K562 (cell line): ENCODE data around the gene ZSCAN26. TPM values are rescaled to one million over a fixed set of nuclear protein-coding genes. Genes with fewer than 3 reads are reported as not detected.

Experiments
- BRF1 ChIP-seq: IDR thresholded peaks from 3 replicates; pipeline ENCODE4 v1.6.1; 2011; ENCODE audit warnings: borderline replicate concordance, mild to moderate bottlenecking; ENCODE audit not compliant: insufficient read length; ENCODE audit errors: extremely low read depth
- CC2D1A ChIP-seq: fragments of 450-650 bp; IDR thresholded peaks from 2 replicates; pipeline ENCODE4 v1.6.1; 2017; ENCODE audit warnings: mild to moderate bottlenecking
- CHD1 ChIP-seq: fragments of 200-600 bp; sonication (generic); IDR thresholded peaks from one replicate; pipeline ENCODE4 v1.6.1; 2012; ENCODE audit warnings: mild to moderate bottlenecking, moderate library complexity, low read length, inconsistent platforms
- CREB1 ChIP-seq, 2 experiments: sonication (generic) in 1 of 2; formaldehyde crosslinking in 1 of 2; IDR thresholded peaks; 2 replicates each; pipeline versions ENCODE4 v1.6.1 to v1.8.0; 2012 to 2022; ENCODE audit warnings: inconsistent platforms in 1 of 2, mild to moderate bottlenecking in 1 of 2, missing genetic modification reagents in 1 of 2, moderate library complexity in 1 of 2
- CREM ChIP-seq: IDR thresholded peaks from 2 replicates; pipeline ENCODE4 v1.6.1; 2014; ENCODE audit warnings: antibody characterized with exemption, low read depth
- DMBX1 ChIP-seq: fragments of 250-450 bp; sonication (Bioruptor Pico); IDR thresholded peaks from 2 replicates; pipeline ENCODE4 v1.8.0; 2022; ENCODE audit warnings: inconsistent platforms, mild to moderate bottlenecking, moderate library complexity, borderline replicate concordance
- EP400 ChIP-seq: fragments of 450-650 bp; IDR thresholded peaks from 2 replicates; pipeline ENCODE4 v1.6.1; 2017; ENCODE audit warnings: antibody characterized with exemption, mild to moderate bottlenecking, moderate library complexity
- HNRNPL ChIP-seq: fragments of 200-400 bp; formaldehyde crosslinking; IDR thresholded peaks from 2 replicates; pipeline ENCODE4 v1.6.1; 2017; ENCODE audit warnings: low read depth, mild to moderate bottlenecking, low read length
- MAFF ChIP-seq: IDR thresholded peaks from 2 replicates; pipeline ENCODE4 v1.6.1; 2012; ENCODE audit warnings: low read length, improper control_type of control experiment
- OTX1 ChIP-seq: fragments of 450-650 bp; formaldehyde crosslinking; IDR thresholded peaks from 2 replicates; pipeline ENCODE4 v1.4.0; 2022; ENCODE audit warnings: mild to moderate bottlenecking
- RFX1 ChIP-seq: fragments of 450-650 bp; IDR thresholded peaks from 2 replicates; pipeline ENCODE4 v1.6.1; 2016; ENCODE audit warnings: mild to moderate bottlenecking, moderate library complexity
- SIX5 ChIP-seq, 2 experiments: IDR thresholded peaks; 2 replicates each; pipeline ENCODE4 v1.6.1; 2011; ENCODE audit warnings: low read length in 2 of 2, borderline replicate concordance in 1 of 2, low read depth in 1 of 2, mild to moderate bottlenecking in 1 of 2, moderate library complexity in 1 of 2; ENCODE audit not compliant: insufficient read depth in 1 of 2
- SNIP1 ChIP-seq: fragments of 450-650 bp; IDR thresholded peaks from 2 replicates; pipeline ENCODE4 v1.7.1; 2017; ENCODE audit warnings: low read depth, mild to moderate bottlenecking
- TCFL5 ChIP-seq: fragments of 250-450 bp; sonication (Bioruptor Pico); conservative IDR thresholded peaks from 2 replicates; pipeline ENCODE4 v1.6.1; 2021; ENCODE audit warnings: mild to moderate bottlenecking, moderate library complexity, matching md5 sums
- XRCC4 ChIP-seq: IDR thresholded peaks from one replicate; pipeline ENCODE4 v1.6.1; 2011; ENCODE audit not compliant: insufficient read depth, insufficient read length; ENCODE audit errors: extremely low read depth
- ZC3H11A ChIP-seq: IDR thresholded peaks from 2 replicates; pipeline ENCODE4 v1.6.1; 2012; ENCODE audit warnings: low read depth, low read length, improper control_type of control experiment
- ZKSCAN1 ChIP-seq: fragments of 150-350 bp; IDR thresholded peaks from 2 replicates; pipeline ENCODE4 v1.6.1; 2016; ENCODE audit warnings: low read depth, low read length
- ZNF282 ChIP-seq: sonication (generic); formaldehyde crosslinking; IDR thresholded peaks from 2 replicates; pipeline ENCODE4 v1.8.1; 2023; ENCODE audit warnings: missing genetic modification reagents
- ZNF551 ChIP-seq: fragments of 250-450 bp; sonication (Bioruptor Pico); IDR thresholded peaks from 2 replicates; pipeline ENCODE4 v1.5.0; 2021; ENCODE audit warnings: mild to moderate bottlenecking, moderate library complexity
- ZNF699 ChIP-seq: fragments of 250-450 bp; sonication (Bioruptor Pico); IDR thresholded peaks from 2 replicates; pipeline ENCODE4 v1.8.0; 2021; ENCODE audit warnings: mild to moderate bottlenecking, moderate library complexity; ENCODE audit not compliant: insufficient replicate concordance
- polyA plus RNA-seq, 8 experiments: library from polyadenylated mRNA; depleted of rRNA in 4 of 8; stranded (reverse) in 5 of 8; unstranded in 3 of 8; fragments of >200 nt; fragmentation: Nextera tagmentation in 2 of 8; fragmentation: Illumina TruSeq in 1 of 8; extraction: Ambion mirVana in 2 of 8; extraction: Trizol in 1 of 8; gene quantifications; 2 replicates each; pipeline versions ENCODE4 v1.2.1 to v1.2.3, GENCODE V29; 2011 to 2014; ENCODE audit warnings: inconsistent platforms in 1 of 8, missing spikeins in 1 of 8
- total RNA-seq, 7 experiments: library from RNA; depleted of rRNA in 6 of 7; stranded (reverse); fragments of >200 nt in 6 of 7; fragmentation: Illumina TruSeq in 2 of 7; extraction: Trizol in 2 of 7; gene quantifications; 2 replicates each; pipeline versions ENCODE4 v1.2.1 to v1.2.3, GENCODE V29; 2011 to 2021; ENCODE audit warnings: low replicate concordance in 1 of 7
- TF ChIP-seq, protein P1 (sequence below): IDR thresholded peaks from 3 replicates; pipeline ENCODE4 v1.6.1; 2011; ENCODE audit warnings: borderline replicate concordance, mild to moderate bottlenecking, moderate library complexity; ENCODE audit not compliant: insufficient read length; ENCODE audit errors: extremely low read depth
- TF ChIP-seq, protein P2 (sequence below), 2 experiments: fragments of 450-650 bp in 1 of 2; IDR thresholded peaks; 2 replicates each; pipeline ENCODE4 v1.6.1; 2011 to 2017; ENCODE audit warnings: low read depth in 2 of 2, antibody characterized with exemption in 1 of 2, borderline replicate concordance in 1 of 2, low read length in 1 of 2, mild to moderate bottlenecking in 1 of 2, mixed read lengths in 1 of 2; ENCODE audit not compliant: control insufficient read depth in 1 of 2
- TF ChIP-seq, protein P3 (sequence below): fragments of 250-450 bp; sonication (Bioruptor Pico); IDR thresholded peaks from 2 replicates; pipeline ENCODE4 v1.8.0; 2021; ENCODE audit warnings: moderate library complexity, mild to moderate bottlenecking, inconsistent platforms

Gene ZSCAN26
- total and polyA plus RNA-seq, 9 of the 15 experiments (the other 6 are each of a cell fraction or from before 2014, with no cell fraction given): 5.9 to 14.2 (median 10.5) TPM

DNA sequence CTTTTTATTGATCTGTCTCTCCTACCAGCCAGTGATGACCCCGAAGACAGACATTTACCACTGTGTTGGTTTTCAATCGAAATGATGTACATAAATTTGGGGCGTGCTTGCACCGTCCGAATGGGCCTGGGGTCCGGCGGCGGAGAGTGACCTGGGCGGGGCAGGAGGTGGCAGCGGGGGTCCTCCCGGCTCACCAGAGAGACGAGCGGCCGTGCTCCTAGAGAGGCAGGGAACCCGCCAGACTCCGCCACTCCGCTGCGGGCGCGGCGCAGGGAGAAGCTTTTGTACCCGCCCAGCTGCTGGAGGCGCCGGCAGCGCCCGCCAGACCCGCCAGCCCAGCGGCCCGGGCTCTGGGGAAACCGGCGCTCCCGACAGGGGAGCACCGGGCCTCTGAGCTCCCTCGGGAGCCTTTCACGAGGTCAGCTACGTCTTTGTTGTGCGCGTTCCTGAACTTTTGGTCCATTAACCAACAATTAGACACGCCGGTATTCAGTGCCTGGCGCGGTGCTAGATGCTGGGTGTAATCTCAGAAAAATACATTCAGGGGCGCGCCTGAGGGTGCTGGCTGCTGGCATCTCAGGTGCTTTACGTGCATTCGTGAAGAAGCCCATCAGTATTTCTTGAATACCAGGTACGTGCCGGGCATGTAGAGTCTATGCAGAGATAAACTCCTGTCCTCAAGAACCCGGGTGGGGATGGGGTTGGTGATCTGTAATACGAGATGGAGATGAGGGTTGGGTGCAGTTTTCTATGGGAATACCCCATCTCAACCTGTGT lies 14.5 kb downstream of the ZSCAN26 start, which contains the start of gene PGBD1 (continued):
- TF ChIP-seq XRCC4 (no peak), OTX1 (CRISPR knock-in tag) (no peak), CHD1 (peak; percentile 83), SIX5 (IDR thresholded peaks at IDR 0.05; ENCODE audit: borderline replicate concordance in 1 of 2, insufficient read depth in 1 of 2, low read depth in 1 of 2, low read length in 2 of 2) (no peak), ZC3H11A (no peak), TCFL5 (CRISPR knock-in tag) (no peak), BRF1 (no peak), EP400 (peak; percentile 55), MAFF (no peak), HNRNPL (peak; percentile 65; the same call in 1 of the 2 replicates), ZNF699 (no peak), CREM (peak; percentile 25), RFX1 (no peak), SNIP1 (peak; percentile 78; the same call in 1 of the 2 replicates), ZNF551 (CRISPR knock-in tag) (no peak), CREB1 (IDR thresholded peaks at IDR 0.05) (no peak), CREB1 (CRISPR knock-in tag; IDR thresholded peaks at IDR 0.05) (peak; percentile 43; the same call in 1 of the 2 replicates), CC2D1A (no peak), ZNF282 (CRISPR knock-in tag) (no peak), DMBX1 (CRISPR knock-in tag) (no peak), ZKSCAN1 (no peak)
- TF ChIP-seq, protein P1, sequence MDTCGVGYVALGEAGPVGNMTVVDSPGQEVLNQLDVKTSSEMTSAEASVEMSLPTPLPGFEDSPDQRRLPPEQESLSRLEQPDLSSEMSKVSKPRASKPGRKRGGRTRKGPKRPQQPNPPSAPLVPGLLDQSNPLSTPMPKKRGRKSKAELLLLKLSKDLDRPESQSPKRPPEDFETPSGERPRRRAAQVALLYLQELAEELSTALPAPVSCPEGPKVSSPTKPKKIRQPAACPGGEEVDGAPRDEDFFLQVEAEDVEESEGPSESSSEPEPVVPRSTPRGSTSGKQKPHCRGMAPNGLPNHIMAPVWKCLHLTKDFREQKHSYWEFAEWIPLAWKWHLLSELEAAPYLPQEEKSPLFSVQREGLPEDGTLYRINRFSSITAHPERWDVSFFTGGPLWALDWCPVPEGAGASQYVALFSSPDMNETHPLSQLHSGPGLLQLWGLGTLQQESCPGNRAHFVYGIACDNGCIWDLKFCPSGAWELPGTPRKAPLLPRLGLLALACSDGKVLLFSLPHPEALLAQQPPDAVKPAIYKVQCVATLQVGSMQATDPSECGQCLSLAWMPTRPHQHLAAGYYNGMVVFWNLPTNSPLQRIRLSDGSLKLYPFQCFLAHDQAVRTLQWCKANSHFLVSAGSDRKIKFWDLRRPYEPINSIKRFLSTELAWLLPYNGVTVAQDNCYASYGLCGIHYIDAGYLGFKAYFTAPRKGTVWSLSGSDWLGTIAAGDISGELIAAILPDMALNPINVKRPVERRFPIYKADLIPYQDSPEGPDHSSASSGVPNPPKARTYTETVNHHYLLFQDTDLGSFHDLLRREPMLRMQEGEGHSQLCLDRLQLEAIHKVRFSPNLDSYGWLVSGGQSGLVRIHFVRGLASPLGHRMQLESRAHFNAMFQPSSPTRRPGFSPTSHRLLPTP: no peak
- TF ChIP-seq, protein P2, sequence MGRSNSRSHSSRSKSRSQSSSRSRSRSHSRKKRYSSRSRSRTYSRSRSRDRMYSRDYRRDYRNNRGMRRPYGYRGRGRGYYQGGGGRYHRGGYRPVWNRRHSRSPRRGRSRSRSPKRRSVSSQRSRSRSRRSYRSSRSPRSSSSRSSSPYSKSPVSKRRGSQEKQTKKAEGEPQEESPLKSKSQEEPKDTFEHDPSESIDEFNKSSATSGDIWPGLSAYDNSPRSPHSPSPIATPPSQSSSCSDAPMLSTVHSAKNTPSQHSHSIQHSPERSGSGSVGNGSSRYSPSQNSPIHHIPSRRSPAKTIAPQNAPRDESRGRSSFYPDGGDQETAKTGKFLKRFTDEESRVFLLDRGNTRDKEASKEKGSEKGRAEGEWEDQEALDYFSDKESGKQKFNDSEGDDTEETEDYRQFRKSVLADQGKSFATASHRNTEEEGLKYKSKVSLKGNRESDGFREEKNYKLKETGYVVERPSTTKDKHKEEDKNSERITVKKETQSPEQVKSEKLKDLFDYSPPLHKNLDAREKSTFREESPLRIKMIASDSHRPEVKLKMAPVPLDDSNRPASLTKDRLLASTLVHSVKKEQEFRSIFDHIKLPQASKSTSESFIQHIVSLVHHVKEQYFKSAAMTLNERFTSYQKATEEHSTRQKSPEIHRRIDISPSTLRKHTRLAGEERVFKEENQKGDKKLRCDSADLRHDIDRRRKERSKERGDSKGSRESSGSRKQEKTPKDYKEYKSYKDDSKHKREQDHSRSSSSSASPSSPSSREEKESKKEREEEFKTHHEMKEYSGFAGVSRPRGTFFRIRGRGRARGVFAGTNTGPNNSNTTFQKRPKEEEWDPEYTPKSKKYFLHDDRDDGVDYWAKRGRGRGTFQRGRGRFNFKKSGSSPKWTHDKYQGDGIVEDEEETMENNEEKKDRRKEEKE (IDR thresholded peaks at IDR 0.05; ENCODE audit: borderline replicate concordance in 1 of 2, control insufficient read depth in 1 of 2, low read depth in 2 of 2, low read length in 1 of 2): no peak
- TF ChIP-seq, protein P3, sequence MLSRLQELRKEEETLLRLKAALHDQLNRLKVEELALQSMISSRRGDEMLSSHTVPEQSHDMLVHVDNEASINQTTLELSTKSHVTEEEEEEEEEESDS (CRISPR knock-in tag): no peak
